H1 (cell line): ENCODE data around the gene VIPR1. TPM values are rescaled to one million over a fixed set of nuclear protein-coding genes. Genes with fewer than 3 reads are reported as not detected.

Experiments
- EGR1 ChIP-seq: IDR thresholded peaks from 2 replicates; pipeline ENCODE4 v1.6.1; 2011; ENCODE audit warnings: low read depth, low read length, borderline replicate concordance
- POLR2A ChIP-seq, 2 experiments: IDR thresholded peaks; 1 replicate in 1 of 2; 2 replicates in 1 of 2; pipeline ENCODE4 v1.6.1; 2011; ENCODE audit warnings: low read depth in 2 of 2, low read length in 2 of 2, mild to moderate bottlenecking in 2 of 2; ENCODE audit errors: control extremely low read depth in 1 of 2
- RXRA ChIP-seq: IDR thresholded peaks from 2 replicates; pipeline ENCODE4 v1.6.1; 2011; ENCODE audit warnings: low read depth, mild to moderate bottlenecking, low read length, moderate library complexity; ENCODE audit not compliant: insufficient read depth
- SIRT6 ChIP-seq: IDR thresholded peaks from one replicate; pipeline ENCODE4 v1.7.1; 2012; ENCODE audit warnings: low read length, inconsistent platforms
- polyA plus RNA-seq, 7 experiments: library from polyadenylated mRNA; depleted of rRNA in 3 of 7; stranded (reverse) in 5 of 7; unstranded in 2 of 7; fragments of >200 nt in 5 of 7; fragments of 200-250 nt in 2 of 7; gene quantifications; 1 replicate in 5 of 7; 2 replicates in 1 of 7; 4 replicates in 1 of 7; pipeline versions ENCODE4 v1.2.1 to v1.2.3, GENCODE V29; 2011 to 2013; ENCODE audit warnings: missing spikeins in 2 of 7, mixed read lengths in 2 of 7
- total RNA-seq: library from RNA; stranded (reverse); fragmentation: NEBNext Ultra II Directional; extraction: Animal tissue kit (Norgen Biotek cat#: 25700); gene quantifications from 2 replicates; pipeline ENCODE4 v1.2.1, GENCODE V29; 2021
- TF ChIP-seq, protein P1 (sequence below): fragments of 300-600 bp; sonication (generic); IDR thresholded peaks from 2 replicates; pipeline ENCODE4 v1.7.1; 2012; ENCODE audit warnings: low read length, moderate library complexity, mild to moderate bottlenecking, inconsistent platforms; ENCODE audit not compliant: insufficient replicate concordance

Gene VIPR1
- total and polyA plus RNA-seq, 2 of the 8 experiments (the other 6 are each of a cell fraction or from before 2014, with no cell fraction given): 7.8 to 10.1 TPM

DNA sequence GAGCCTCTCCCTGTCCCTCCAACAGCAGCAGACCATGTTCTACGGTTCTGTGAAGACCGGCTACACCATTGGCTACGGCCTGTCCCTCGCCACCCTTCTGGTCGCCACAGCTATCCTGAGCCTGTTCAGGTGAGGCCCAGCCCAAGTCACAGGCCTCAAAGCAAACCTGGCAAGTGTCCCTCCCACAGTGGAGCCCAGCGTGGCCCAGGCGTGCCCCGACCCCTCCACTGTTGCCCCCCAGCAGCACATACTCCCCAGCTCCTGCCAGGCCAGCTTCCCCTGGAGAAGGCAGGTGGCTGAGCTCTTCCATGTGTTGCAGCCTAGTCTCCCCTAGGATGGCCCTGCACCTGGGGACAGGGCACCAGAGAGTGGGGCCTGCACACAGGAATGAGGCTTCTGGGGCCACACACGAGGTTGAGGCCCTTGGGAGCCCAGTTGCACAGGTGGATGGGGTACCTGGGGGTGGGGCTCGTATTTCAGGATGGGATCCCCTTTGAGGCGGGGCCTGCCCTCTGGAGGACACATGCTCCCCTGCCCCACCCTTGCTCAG lies 25.0 kb downstream of the VIPR1 start (continued):
- TF ChIP-seq, protein P1, sequence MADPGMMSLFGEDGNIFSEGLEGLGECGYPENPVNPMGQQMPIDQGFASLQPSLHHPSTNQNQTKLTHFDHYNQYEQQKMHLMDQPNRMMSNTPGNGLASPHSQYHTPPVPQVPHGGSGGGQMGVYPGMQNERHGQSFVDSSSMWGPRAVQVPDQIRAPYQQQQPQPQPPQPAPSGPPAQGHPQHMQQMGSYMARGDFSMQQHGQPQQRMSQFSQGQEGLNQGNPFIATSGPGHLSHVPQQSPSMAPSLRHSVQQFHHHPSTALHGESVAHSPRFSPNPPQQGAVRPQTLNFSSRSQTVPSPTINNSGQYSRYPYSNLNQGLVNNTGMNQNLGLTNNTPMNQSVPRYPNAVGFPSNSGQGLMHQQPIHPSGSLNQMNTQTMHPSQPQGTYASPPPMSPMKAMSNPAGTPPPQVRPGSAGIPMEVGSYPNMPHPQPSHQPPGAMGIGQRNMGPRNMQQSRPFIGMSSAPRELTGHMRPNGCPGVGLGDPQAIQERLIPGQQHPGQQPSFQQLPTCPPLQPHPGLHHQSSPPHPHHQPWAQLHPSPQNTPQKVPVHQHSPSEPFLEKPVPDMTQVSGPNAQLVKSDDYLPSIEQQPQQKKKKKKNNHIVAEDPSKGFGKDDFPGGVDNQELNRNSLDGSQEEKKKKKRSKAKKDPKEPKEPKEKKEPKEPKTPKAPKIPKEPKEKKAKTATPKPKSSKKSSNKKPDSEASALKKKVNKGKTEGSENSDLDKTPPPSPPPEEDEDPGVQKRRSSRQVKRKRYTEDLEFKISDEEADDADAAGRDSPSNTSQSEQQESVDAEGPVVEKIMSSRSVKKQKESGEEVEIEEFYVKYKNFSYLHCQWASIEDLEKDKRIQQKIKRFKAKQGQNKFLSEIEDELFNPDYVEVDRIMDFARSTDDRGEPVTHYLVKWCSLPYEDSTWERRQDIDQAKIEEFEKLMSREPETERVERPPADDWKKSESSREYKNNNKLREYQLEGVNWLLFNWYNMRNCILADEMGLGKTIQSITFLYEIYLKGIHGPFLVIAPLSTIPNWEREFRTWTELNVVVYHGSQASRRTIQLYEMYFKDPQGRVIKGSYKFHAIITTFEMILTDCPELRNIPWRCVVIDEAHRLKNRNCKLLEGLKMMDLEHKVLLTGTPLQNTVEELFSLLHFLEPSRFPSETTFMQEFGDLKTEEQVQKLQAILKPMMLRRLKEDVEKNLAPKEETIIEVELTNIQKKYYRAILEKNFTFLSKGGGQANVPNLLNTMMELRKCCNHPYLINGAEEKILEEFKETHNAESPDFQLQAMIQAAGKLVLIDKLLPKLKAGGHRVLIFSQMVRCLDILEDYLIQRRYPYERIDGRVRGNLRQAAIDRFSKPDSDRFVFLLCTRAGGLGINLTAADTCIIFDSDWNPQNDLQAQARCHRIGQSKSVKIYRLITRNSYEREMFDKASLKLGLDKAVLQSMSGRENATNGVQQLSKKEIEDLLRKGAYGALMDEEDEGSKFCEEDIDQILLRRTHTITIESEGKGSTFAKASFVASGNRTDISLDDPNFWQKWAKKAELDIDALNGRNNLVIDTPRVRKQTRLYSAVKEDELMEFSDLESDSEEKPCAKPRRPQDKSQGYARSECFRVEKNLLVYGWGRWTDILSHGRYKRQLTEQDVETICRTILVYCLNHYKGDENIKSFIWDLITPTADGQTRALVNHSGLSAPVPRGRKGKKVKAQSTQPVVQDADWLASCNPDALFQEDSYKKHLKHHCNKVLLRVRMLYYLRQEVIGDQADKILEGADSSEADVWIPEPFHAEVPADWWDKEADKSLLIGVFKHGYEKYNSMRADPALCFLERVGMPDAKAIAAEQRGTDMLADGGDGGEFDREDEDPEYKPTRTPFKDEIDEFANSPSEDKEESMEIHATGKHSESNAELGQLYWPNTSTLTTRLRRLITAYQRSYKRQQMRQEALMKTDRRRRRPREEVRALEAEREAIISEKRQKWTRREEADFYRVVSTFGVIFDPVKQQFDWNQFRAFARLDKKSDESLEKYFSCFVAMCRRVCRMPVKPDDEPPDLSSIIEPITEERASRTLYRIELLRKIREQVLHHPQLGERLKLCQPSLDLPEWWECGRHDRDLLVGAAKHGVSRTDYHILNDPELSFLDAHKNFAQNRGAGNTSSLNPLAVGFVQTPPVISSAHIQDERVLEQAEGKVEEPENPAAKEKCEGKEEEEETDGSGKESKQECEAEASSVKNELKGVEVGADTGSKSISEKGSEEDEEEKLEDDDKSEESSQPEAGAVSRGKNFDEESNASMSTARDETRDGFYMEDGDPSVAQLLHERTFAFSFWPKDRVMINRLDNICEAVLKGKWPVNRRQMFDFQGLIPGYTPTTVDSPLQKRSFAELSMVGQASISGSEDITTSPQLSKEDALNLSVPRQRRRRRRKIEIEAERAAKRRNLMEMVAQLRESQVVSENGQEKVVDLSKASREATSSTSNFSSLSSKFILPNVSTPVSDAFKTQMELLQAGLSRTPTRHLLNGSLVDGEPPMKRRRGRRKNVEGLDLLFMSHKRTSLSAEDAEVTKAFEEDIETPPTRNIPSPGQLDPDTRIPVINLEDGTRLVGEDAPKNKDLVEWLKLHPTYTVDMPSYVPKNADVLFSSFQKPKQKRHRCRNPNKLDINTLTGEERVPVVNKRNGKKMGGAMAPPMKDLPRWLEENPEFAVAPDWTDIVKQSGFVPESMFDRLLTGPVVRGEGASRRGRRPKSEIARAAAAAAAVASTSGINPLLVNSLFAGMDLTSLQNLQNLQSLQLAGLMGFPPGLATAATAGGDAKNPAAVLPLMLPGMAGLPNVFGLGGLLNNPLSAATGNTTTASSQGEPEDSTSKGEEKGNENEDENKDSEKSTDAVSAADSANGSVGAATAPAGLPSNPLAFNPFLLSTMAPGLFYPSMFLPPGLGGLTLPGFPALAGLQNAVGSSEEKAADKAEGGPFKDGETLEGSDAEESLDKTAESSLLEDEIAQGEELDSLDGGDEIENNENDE: no peak
- no peak for TF ChIP-seq SIRT6
- no peak for TF ChIP-seq EGR1
- no peak for TF ChIP-seq POLR2A (IDR thresholded peaks at IDR 0.05; ENCODE audit: control extremely low read depth in 1 of 2, low read depth in 2 of 2, low read length in 2 of 2)
- TF ChIP-seq RXRA: no peak
